RWPE2 (cell line): ENCODE results near the gene ZNF622.

Source experiments
- ATAC-seq: fragments of 200-7000 bp; cut with Tn5 transposase; 3 replicates; pipeline ENCODE4 v1.9.1; 2021; ENCODE audit warnings: low read depth
- DNase-seq: peaks from one replicate; pipeline ENCODE4 v3.0.0-alpha.2; 2020; ENCODE audit warnings: low spot score
- H3K27ac ChIP-seq: fragments of 450-650 bp; 2 replicates; pipeline ENCODE4 v1.5.1; 2017; ENCODE audit warnings: mild to moderate bottlenecking; ENCODE audit not compliant: poor library complexity, severe bottlenecking
- H3K27me3 ChIP-seq: fragments of 250-450 bp; sonication (Bioruptor Pico); 2 replicates; pipeline ENCODE4 v1.5.1; 2021; ENCODE audit warnings: mild to moderate bottlenecking, moderate library complexity; ENCODE audit not compliant: insufficient read depth, poor library complexity, severe bottlenecking
- H3K36me3 ChIP-seq: fragments of 250-450 bp; sonication (Bioruptor Pico); 2 replicates; pipeline ENCODE4 v1.5.1; 2020; ENCODE audit warnings: low read depth, mild to moderate bottlenecking, moderate library complexity
- H3K4me1 ChIP-seq: fragments of 250-450 bp; sonication (Bioruptor Pico); 2 replicates; pipeline ENCODE4 v1.5.1; 2021; ENCODE audit warnings: mild to moderate bottlenecking, moderate library complexity; ENCODE audit not compliant: insufficient read depth, poor library complexity, severe bottlenecking
- H3K4me3 ChIP-seq: fragments of 250-450 bp; sonication (Bioruptor Pico); 2 replicates; pipeline ENCODE4 v1.5.1; 2021; ENCODE audit warnings: mild to moderate bottlenecking, moderate library complexity; ENCODE audit not compliant: severe bottlenecking
- H3K9me3 ChIP-seq: fragments of 250-450 bp; sonication (Bioruptor Pico); 2 replicates; pipeline ENCODE4 v1.5.1; 2021; ENCODE audit warnings: mild to moderate bottlenecking, moderate library complexity; ENCODE audit not compliant: severe bottlenecking
- TF ChIP-seq, protein P1 (sequence below): fragments of 450-650 bp; IDR thresholded peaks from one replicate; pipeline ENCODE4 v1.5.1; 2017; ENCODE audit warnings: mild to moderate bottlenecking, moderate library complexity; ENCODE audit not compliant: poor library complexity, severe bottlenecking

The ZNF622 gene

DNA sequence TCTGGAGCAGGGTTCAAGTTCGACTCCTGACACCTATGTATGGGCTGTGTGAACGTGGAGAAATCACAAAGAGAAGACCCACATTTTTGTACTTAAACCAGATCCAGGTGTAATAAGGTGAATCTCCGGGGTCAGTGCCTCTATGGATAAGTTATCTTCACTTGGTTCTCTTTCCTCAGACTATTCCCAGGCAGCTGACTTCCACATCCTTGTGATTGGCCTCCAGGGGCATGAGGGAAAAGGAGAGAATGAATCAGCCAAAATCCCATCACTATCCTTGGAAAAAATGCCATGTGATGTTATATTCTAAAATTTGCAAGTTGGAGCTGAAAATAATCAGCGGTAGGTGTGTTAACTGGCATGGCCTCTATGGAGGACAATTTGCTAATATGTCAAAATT is 37.2 kb downstream of the ZNF622 start:
- ATAC-seq, result no peak
- TF ChIP-seq, protein P1, sequence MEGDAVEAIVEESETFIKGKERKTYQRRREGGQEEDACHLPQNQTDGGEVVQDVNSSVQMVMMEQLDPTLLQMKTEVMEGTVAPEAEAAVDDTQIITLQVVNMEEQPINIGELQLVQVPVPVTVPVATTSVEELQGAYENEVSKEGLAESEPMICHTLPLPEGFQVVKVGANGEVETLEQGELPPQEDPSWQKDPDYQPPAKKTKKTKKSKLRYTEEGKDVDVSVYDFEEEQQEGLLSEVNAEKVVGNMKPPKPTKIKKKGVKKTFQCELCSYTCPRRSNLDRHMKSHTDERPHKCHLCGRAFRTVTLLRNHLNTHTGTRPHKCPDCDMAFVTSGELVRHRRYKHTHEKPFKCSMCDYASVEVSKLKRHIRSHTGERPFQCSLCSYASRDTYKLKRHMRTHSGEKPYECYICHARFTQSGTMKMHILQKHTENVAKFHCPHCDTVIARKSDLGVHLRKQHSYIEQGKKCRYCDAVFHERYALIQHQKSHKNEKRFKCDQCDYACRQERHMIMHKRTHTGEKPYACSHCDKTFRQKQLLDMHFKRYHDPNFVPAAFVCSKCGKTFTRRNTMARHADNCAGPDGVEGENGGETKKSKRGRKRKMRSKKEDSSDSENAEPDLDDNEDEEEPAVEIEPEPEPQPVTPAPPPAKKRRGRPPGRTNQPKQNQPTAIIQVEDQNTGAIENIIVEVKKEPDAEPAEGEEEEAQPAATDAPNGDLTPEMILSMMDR, result no peak
- no peak overlapping the region for H3K4me3 ChIP-seq
- H3K27ac ChIP-seq, result no peak overlapping the region
- H3K9me3 ChIP-seq, result no peaks in the 10 kb centered on the region
- no peak for DNase-seq
- H3K4me1 ChIP-seq, result no peaks in the 10 kb centered on the region
- no peaks in the 10 kb centered on the region for H3K36me3 ChIP-seq
- H3K27me3 ChIP-seq, result peaks cover 34% of the 10 kb centered on the region

DNA sequence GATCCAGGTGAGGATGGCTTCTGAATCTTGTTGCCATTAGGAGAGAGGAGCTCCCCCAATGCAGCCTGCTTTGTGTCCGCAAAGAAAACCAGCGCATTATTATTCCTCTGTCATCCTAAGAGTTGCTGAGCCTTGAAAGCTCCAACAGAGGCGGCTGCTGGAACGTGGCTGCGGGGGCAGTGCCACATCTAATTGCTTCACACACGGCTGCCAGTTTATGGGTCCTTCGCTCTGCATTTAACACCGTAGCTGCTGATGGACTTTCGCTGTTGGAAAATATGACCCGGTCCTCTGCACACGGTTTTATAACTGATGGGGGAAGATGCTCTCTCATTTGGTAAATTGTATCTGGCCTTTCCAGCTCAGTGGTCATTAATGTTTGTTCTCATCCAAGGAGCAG is 38.0 kb downstream of the ZNF622 start:
- H3K4me1 ChIP-seq, result no peaks in the 10 kb centered on the region
- no peak for DNase-seq

DNA sequence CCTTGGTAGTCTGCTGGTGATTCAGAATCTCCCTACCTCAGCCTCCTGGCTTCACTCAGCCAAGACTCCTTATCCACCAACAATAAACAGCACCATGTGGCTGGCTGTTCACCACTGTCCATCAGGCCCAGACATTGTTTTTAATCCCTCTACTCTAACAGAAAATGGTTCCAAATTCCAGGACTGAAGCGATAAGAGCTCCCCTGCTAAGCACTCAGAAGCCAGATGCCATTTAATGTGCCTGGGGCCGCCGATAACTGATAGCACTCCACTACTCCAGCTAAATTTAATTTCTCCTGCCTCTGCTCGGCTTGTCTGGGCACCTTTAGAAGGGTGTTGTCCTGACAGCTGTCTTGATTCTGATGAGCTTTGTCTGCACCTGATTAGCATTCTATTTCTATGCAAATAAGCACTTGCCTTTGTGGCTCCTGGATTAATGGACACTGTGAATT is 47.1 kb downstream of the ZNF622 start:
- TF ChIP-seq, protein P1, result no peak
- Histone ChIP-seq H3K4me1 (no peaks in the 10 kb centered on the region), H3K36me3 (no peaks in the 10 kb centered on the region), H3K27ac (no peak overlapping the region), H3K27me3 (no peaks in the 10 kb centered on the region), H3K9me3 (no peaks in the 10 kb centered on the region), H3K4me3 (no peak overlapping the region)
- ATAC-seq (no peak), DNase-seq (no peak)

More for the DNA sequence above, 38.0 kb downstream of the ZNF622 start:
- H3K27me3 ChIP-seq, result peaks cover 29% of the 10 kb centered on the region
- ATAC-seq, result no peak; the same call in 2 of the 3 replicates
- no peaks in the 10 kb centered on the region for H3K36me3 ChIP-seq
- TF ChIP-seq, protein P1, result no peak
- H3K27ac ChIP-seq, result no peak overlapping the region
- H3K9me3 ChIP-seq, result no peaks in the 10 kb centered on the region
- H3K4me3 ChIP-seq, result no peak overlapping the region

DNA sequence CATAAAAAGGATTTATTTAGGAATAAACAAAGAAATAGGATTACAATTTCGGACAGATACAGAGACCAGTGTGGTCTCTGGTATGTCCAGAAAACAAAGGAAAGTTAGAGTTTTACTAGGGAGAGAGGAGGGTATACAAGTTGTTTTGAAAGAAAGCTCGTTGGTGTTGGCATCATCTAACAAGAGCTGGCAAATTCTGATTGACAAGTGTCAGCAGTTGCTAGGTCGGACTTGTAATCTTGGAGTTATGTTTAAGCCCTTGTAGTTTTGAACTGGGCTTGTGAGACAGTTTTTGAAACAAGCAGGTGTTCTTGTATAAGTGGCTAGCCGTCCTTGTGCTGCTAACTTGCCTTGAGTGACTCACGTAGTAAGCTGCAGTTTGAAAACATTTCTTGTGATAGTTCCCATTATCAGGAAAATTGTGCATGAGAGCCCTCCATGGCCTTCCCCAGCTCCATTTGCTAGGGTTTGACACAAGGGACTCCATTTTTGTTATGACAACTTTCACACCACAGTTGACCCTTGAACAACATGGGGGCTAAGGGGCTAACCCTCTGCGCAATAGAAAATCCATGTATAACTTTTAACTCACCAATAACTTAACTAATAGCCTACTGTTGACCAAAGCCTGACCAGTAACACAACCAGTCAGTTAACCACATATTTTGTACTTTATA is 48.1 kb downstream of the ZNF622 start:
- Histone ChIP-seq H3K27me3 (no peaks in the 10 kb centered on the region), H3K27ac (no peak overlapping the region), H3K9me3 (no peaks in the 10 kb centered on the region), H3K36me3 (no peaks in the 10 kb centered on the region), H3K4me3 (no peak overlapping the region), H3K4me1 (no peaks in the 10 kb centered on the region)
- ATAC-seq, result no peak
- TF ChIP-seq, protein P1, result no peak
- DNase-seq, result no peak

DNA sequence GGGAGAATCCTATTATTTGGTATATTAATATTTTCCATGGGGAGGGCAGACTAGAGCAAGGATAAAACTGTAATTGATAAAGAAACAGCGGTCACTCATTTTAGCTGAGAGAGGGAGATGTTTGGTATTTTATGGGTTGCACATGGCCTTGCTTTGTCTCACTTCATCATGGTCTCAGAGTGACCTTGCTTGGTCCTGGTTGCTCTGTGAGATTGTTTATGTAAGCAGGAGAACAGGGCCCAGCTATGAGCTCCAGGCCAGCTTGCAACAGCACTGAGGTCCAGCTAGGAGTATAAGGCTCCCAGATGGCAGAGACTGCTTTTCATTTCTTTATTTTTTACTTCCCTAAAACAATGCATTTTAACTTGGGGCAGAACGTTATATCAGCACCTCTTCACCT is 50.7 kb downstream of the ZNF622 start:
- Histone ChIP-seq H3K27me3 (no peaks in the 10 kb centered on the region), H3K4me1 (no peaks in the 10 kb centered on the region), H3K27ac (no peak overlapping the region), H3K4me3 (no peak overlapping the region), H3K9me3 (no peaks in the 10 kb centered on the region), H3K36me3 (no peaks in the 10 kb centered on the region)
- ATAC-seq (no peak), DNase-seq (no peak)
- TF ChIP-seq, protein P1, result no peak
